HG03378 (cell line): ENCODE measurements around the gene KEL.

Experiments used
- ATAC-seq: cut with Tn5 transposase; IDR thresholded peaks from one replicate; pipeline ENCODE4 v1.9.1; 2021; ENCODE audit warnings: mild to moderate bottlenecking, moderate library complexity; ENCODE audit not compliant: unreplicated experiment

The KEL gene

GRCh38 chr7:142932386-142933091 is 29.6 kb downstream of the KEL start:
- no peak for ATAC-seq

GRCh38 chr7:142930126-142930730 is 31.9 kb downstream of the KEL start:
- ATAC-seq = no peak

- ATAC-seq = no peak
Observed at GRCh38 chr7:142927949-142928348, 34.2 kb downstream of the KEL start.

GRCh38 chr7:142927085-142927745 is 34.9 kb downstream of the KEL start:
- no peak for ATAC-seq

GRCh38 chr7:142925413-142925812 is 36.8 kb downstream of the KEL start:
- ATAC-seq = no peak

GRCh38 chr7:142923391-142923790 is 38.8 kb downstream of the KEL start:
- ATAC-seq = no peak

- no peak for ATAC-seq
Observed at GRCh38 chr7:142919656-142920055, 42.5 kb downstream of the KEL start.

- ATAC-seq = no peak
Observed at GRCh38 chr7:142918901-142919300, 43.3 kb downstream of the KEL start.

- no peak for ATAC-seq
Observed at GRCh38 chr7:142917447-142917846, 44.7 kb downstream of the KEL start.

GRCh38 chr7:142916508-142916907 is 45.7 kb downstream of the KEL start:
- no peak for ATAC-seq

- ATAC-seq = no peak
Observed at GRCh38 chr7:142915315-142915714, 46.8 kb downstream of the KEL start.

GRCh38 chr7:142914121-142914520 is 48.0 kb downstream of the KEL start:
- no peak for ATAC-seq

GRCh38 chr7:142913566-142913965 is 48.6 kb downstream of the KEL start:
- no peak for ATAC-seq

GRCh38 chr7:142913051-142913450 is 49.1 kb downstream of the KEL start:
- ATAC-seq = no peak

- ATAC-seq = no peak
Observed at GRCh38 chr7:142910481-142910880, 51.7 kb downstream of the KEL start.

- ATAC-seq = no peak
Observed at GRCh38 chr7:142910031-142910433, 52.1 kb downstream of the KEL start.

GRCh38 chr7:142908921-142909890 is 53.0 kb downstream of the KEL start:
- ATAC-seq = no peak

GRCh38 chr7:142908290-142908689 is 53.9 kb downstream of the KEL start:
- ATAC-seq = no peak

GRCh38 chr7:142906643-142907042 is 55.5 kb downstream of the KEL start:
- ATAC-seq = no peak

- ATAC-seq = no peak
Observed at GRCh38 chr7:142905759-142906158, 56.4 kb downstream of the KEL start.

- no peak for ATAC-seq
Observed at GRCh38 chr7:142904128-142904527, 58.0 kb downstream of the KEL start.
